Mucosa of descending colon (tissue), 3 donors: ENCODE measurements around the gene IL1A. TPM values are rescaled to one million over a fixed set of nuclear protein-coding genes. Genes with fewer than 3 reads are reported as not detected.

Source experiments
- ATAC-seq: fragments of 200-7000 bp; cut with Tn5 transposase; one replicate; pipeline ENCODE4 v1.9.1; 2020; ENCODE audit warnings: mild to moderate bottlenecking, moderate library complexity
- DNase-seq, 3 donors: peaks; one replicate each; pipeline ENCODE4 v3.0.0-alpha.2; 2020
- H3K36me3 ChIP-seq: fragments of 200-600 bp; one replicate; pipeline ENCODE4 v1.8.0; 2021; ENCODE audit warnings: low read depth, mild to moderate bottlenecking
- H3K4me1 ChIP-seq: fragments of 200-600 bp; one replicate; pipeline ENCODE4 v1.8.0; 2021; ENCODE audit warnings: low read depth, mild to moderate bottlenecking
- H3K4me3 ChIP-seq: fragments of 200-600 bp; one replicate; pipeline ENCODE4 v1.8.0; 2021; ENCODE audit warnings: mild to moderate bottlenecking
- H3K9me3 ChIP-seq: fragments of 200-600 bp; one replicate; pipeline ENCODE4 v1.8.0; 2021; ENCODE audit warnings: mild to moderate bottlenecking
- CTCF ChIP-seq: fragments of 200-600 bp; IDR thresholded peaks from one replicate; pipeline ENCODE4 v1.8.0; 2022; ENCODE audit warnings: antibody characterized with exemption, mild to moderate bottlenecking
- intact Hi-C, 2 donors: fragments of 100-400 bp; cut with DNase I in 1 of 2; cut with micrococcal nuclease in 1 of 2; formaldehyde crosslinking; loops; one replicate each; pipeline versions ENCODE4 v1.11.0 to v1.11.1; 2022; cut with DNase I, micrococcal nuclease
- total RNA-seq, 3 donors: library from RNA; stranded (reverse); fragmentation: NEBNext Ultra II Directional in 2 of 3; extraction: Animal tissue kit (Norgen Biotek cat#: 25700) in 2 of 3; gene quantifications; one replicate each; pipeline versions ENCODE4 v1.2.1 to v1.2.4, GENCODE V29; 2021 to 2023
- donor health status: DM: no; HTN: no; CAD: no; lungs with moderate emphysema.
- donor health status: DM: no; HTN: no; CAD: no.
- donor health status: DM: no; HTN: yes; CAD: no.

Gene IL1A
- total RNA-seq, 3 donors from 2014 or later: not detected

- ATAC-seq (no peak), DNase-seq (no peak)
- no peak for TF ChIP-seq CTCF
- Histone ChIP-seq H3K9me3 (no peaks in the 10 kb centered on the region), H3K36me3 (no peaks in the 10 kb centered on the region), H3K4me3 (no peak overlapping the region), H3K4me1 (no peaks in the 10 kb centered on the region)
- intact Hi-C loops: no loop called here
Observed at GRCh38 chr2:112827604-112828185, 43.4 kb upstream of the IL1A start.

GRCh38 chr2:112827009-112827408, 42.7 kb upstream of the IL1A start:
- Histone ChIP-seq H3K9me3 (no peaks in the 10 kb centered on the region), H3K4me1 (no peaks in the 10 kb centered on the region), H3K4me3 (no peak overlapping the region), H3K36me3 (no peaks in the 10 kb centered on the region)
- no peak for ATAC-seq
- DNase-seq: no peak
- no peak for TF ChIP-seq CTCF
- intact Hi-C loops: no loop called here

- Histone ChIP-seq H3K36me3 (no peaks in the 10 kb centered on the region), H3K4me1 (no peaks in the 10 kb centered on the region), H3K9me3 (no peaks in the 10 kb centered on the region), H3K4me3 (no peak overlapping the region)
- no peak for TF ChIP-seq CTCF
- DNase-seq (no peak), ATAC-seq (no peak)
- intact Hi-C loops: no loop called here
Observed at GRCh38 chr2:112825706-112826105, 41.4 kb upstream of the IL1A start.

- intact Hi-C loops: no loop called here
- H3K9me3 ChIP-seq: no peaks in the 10 kb centered on the region
- DNase-seq (no peak), ATAC-seq (peak; percentile 21)
- H3K4me3 ChIP-seq: no peak overlapping the region
- TF ChIP-seq CTCF: no peak
- H3K4me1 ChIP-seq: no peaks in the 10 kb centered on the region
- no peaks in the 10 kb centered on the region for H3K36me3 ChIP-seq
Observed at GRCh38 chr2:112824694-112825085, 40.4 kb upstream of the IL1A start.

- Histone ChIP-seq H3K4me3 (no peak overlapping the region), H3K9me3 (no peaks in the 10 kb centered on the region), H3K36me3 (no peaks in the 10 kb centered on the region), H3K4me1 (no peaks in the 10 kb centered on the region)
- DNase-seq (no peak), ATAC-seq (peak; percentile 59)
- intact Hi-C loops: no loop called here
- no peak for TF ChIP-seq CTCF
Observed at GRCh38 chr2:112821682-112822081, 37.4 kb upstream of the IL1A start.

- ATAC-seq: peak; percentile 46
- no peak for DNase-seq
- no peaks in the 10 kb centered on the region for H3K4me1 ChIP-seq
- no peaks in the 10 kb centered on the region for H3K9me3 ChIP-seq
- H3K36me3 ChIP-seq: no peaks in the 10 kb centered on the region
- no peak for TF ChIP-seq CTCF
- intact Hi-C loops: no loop called here
- H3K4me3 ChIP-seq: no peak overlapping the region
Observed at GRCh38 chr2:112821142-112821541, 36.8 kb upstream of the IL1A start.
